GM15510 (cell line): Measurements from ENCODE around the gene ZSWIM3.

Experiments used
- POLR2A ChIP-seq: IDR thresholded peaks from 3 replicates; pipeline ENCODE4 v1.6.1; 2011; ENCODE audit warnings: borderline replicate concordance; ENCODE audit not compliant: insufficient read length; ENCODE audit errors: extremely low read depth

ZSWIM3 gene

GRCh38 chr20:45863543-45864470 is 6.4 kb downstream of the ZSWIM3 start:
- TF ChIP-seq POLR2A, result no peak

- no peak for TF ChIP-seq POLR2A
Measured at GRCh38 chr20:45866454-45866853, 9.0 kb downstream of the ZSWIM3 start.

GRCh38 chr20:45867136-45867818 is 9.9 kb downstream of the ZSWIM3 start:
- TF ChIP-seq POLR2A, result no peak

GRCh38 chr20:45867819-45868176 is 10.4 kb downstream of the ZSWIM3 start:
- TF ChIP-seq POLR2A, result no peak

- no peak for TF ChIP-seq POLR2A
Measured at GRCh38 chr20:45872626-45873025, 15.2 kb downstream of the ZSWIM3 start.

- no peak for TF ChIP-seq POLR2A
Measured at GRCh38 chr20:45873409-45874103, 16.1 kb downstream of the ZSWIM3 start.

GRCh38 chr20:45874576-45874975 is 17.2 kb downstream of the ZSWIM3 start:
- no peak for TF ChIP-seq POLR2A

GRCh38 chr20:45878076-45878761 is 20.8 kb downstream of the ZSWIM3 start:
- no peak for TF ChIP-seq POLR2A

GRCh38 chr20:45880988-45881788 is 23.8 kb downstream of the ZSWIM3 start, which contains the start of gene ZSWIM1:
TSS of gene ZSWIM1 (plus strand) at chr20:45881227. CDS start at chr20:45882593, 1,366 bp downstream.
- TF ChIP-seq POLR2A, result peak; percentile 82

GRCh38 chr20:45882469-45883099 is 25.2 kb downstream of the ZSWIM3 start:
- TF ChIP-seq POLR2A, result no peak

GRCh38 chr20:45883100-45883469 is 25.7 kb downstream of the ZSWIM3 start:
- no peak for TF ChIP-seq POLR2A

GRCh38 chr20:45886590-45887345 is 29.4 kb downstream of the ZSWIM3 start:
- TF ChIP-seq POLR2A, result no peak

GRCh38 chr20:45887346-45887715 is 29.9 kb downstream of the ZSWIM3 start, which contains the start of gene SPATA25:
TSS of gene SPATA25 (minus strand) at chr20:45887622. CDS start at chr20:45887590, 32 bp downstream.
- no peak for TF ChIP-seq POLR2A

- no peak for TF ChIP-seq POLR2A
Measured at GRCh38 chr20:45888681-45889080, 31.3 kb downstream of the ZSWIM3 start.
